K562 (cell line): Measurements from ENCODE around the gene CCNYL1. TPM values are rescaled to one million over a fixed set of nuclear protein-coding genes. Genes with fewer than 3 reads are reported as not detected.

Experiments used
- ATAC-seq: fragments of 200-7000 bp; cut with Tn5 transposase; 3 replicates; pipeline ENCODE4 v1.9.1; 2020; ENCODE audit warnings: moderate library complexity
- BruUV-seq: library from RNA; stranded (reverse); fragments of 400-500 nt; replicated peaks from 2 replicates; lab custom pipeline; 2021; lab: Mats Ljungman, UMichigan
- CTCF ChIA-PET: fragments of 300-600 bp; formaldehyde crosslinking; extraction: SDS; loops from one replicate; lab custom pipeline; 2021; ENCODE audit warnings: low intra/inter-chr PET ratio; lab: Yijun Ruan, JAX
- POLR2A ChIA-PET: fragments of 300-600, 350-650 bp; sonication (Branson Sonifier 250); formaldehyde crosslinking; extraction: SDS; loops from one replicate; lab custom pipeline; 2021; ENCODE audit warnings: antibody characterized with exemption, inconsistent platforms; lab: Yijun Ruan, JAX
- DNase-seq, 4 experiments: peaks; one replicate each; pipeline versions ENCODE4 v3.0.0 to v3.0.0-alpha.2; 2011 to 2018; ENCODE audit warnings: low spot score in 3 of 4, mixed read lengths in 3 of 4; ENCODE audit errors: extremely low read depth in 1 of 4
- FAIRE-seq: peaks from 2 replicates; lab custom pipeline; 2011; peaks lifted over from hg19 to GRCh38; lab: Jason Lieb, UNC
- H2AFZ ChIP-seq: 2 replicates; pipeline ENCODE4 v1.6.0; 2011; ENCODE audit warnings: low read depth, low read length, control low read depth, inconsistent platforms
- H3K27ac ChIP-seq: fragments of 200-600 bp; 3 replicates; pipeline ENCODE4 v1.8.0; 2011; ENCODE audit warnings: low read depth, mild to moderate bottlenecking, control low read depth, inconsistent platforms, low read length, moderate library complexity, mixed read lengths; ENCODE audit errors: extremely low read depth
- H3K27me3 ChIP-seq, 2 experiments: fragments of 300-600 bp in 1 of 2; 2 replicates in 1 of 2; 3 replicates in 1 of 2; pipeline versions ENCODE4 v1.6.0 to v1.8.0; 2011; ENCODE audit warnings: inconsistent platforms in 2 of 2, low read length in 2 of 2, mild to moderate bottlenecking in 1 of 2, mixed read lengths in 1 of 2, moderate library complexity in 1 of 2; ENCODE audit not compliant: control insufficient read depth in 2 of 2, insufficient read depth in 2 of 2
- H3K36me3 ChIP-seq: fragments of 300-600 bp; 3 replicates; pipeline ENCODE4 v1.8.0; 2011; ENCODE audit warnings: mild to moderate bottlenecking, low read length, inconsistent platforms; ENCODE audit not compliant: control insufficient read depth, insufficient read depth
- H3K4me1 ChIP-seq, 2 experiments: fragments of 200-600 bp in 1 of 2; replicated peaks in 1 of 2; 2 replicates in 1 of 2; 3 replicates in 1 of 2; pipeline versions ENCODE4 v1.5.1 to v1.8.0; 2011; ENCODE audit warnings: inconsistent platforms in 2 of 2, low read length in 2 of 2, mild to moderate bottlenecking in 1 of 2, mixed read lengths in 1 of 2, moderate library complexity in 1 of 2; ENCODE audit not compliant: control insufficient read depth in 2 of 2, insufficient read depth in 2 of 2
- H3K4me2 ChIP-seq: 2 replicates; pipeline ENCODE4 v1.6.1; 2011; ENCODE audit warnings: low read length, control low read depth, inconsistent platforms, mixed read lengths; ENCODE audit not compliant: insufficient read depth
- H3K4me3 ChIP-seq: fragments of 200-600 bp; sonication (generic), shearing (Covaris generic); 2 replicates; pipeline ENCODE4 v1.5.1; 2016; ENCODE audit warnings: control low read depth, inconsistent platforms
- H3K79me2 ChIP-seq: fragments of 200-600 bp; 3 replicates; pipeline ENCODE4 v1.8.0; 2011; ENCODE audit warnings: low read length, inconsistent platforms; ENCODE audit not compliant: control insufficient read depth, insufficient read depth
- H3K9ac ChIP-seq, 2 experiments: 2 replicates each; pipeline versions ENCODE4 v1.6.0 to v1.6.1; 2011; ENCODE audit warnings: low read depth in 2 of 2, low read length in 2 of 2, control low read depth in 1 of 2, inconsistent platforms in 1 of 2, mild to moderate bottlenecking in 1 of 2, mixed read lengths in 1 of 2; ENCODE audit not compliant: insufficient read depth in 1 of 2
- H3K9me1 ChIP-seq: one replicate; pipeline ENCODE4 v1.6.0; 2011; ENCODE audit warnings: inconsistent platforms, mild to moderate bottlenecking, low read length, moderate library complexity; ENCODE audit not compliant: control insufficient read depth, insufficient read depth
- H3K9me3 ChIP-seq: replicated peaks from 2 replicates; pipeline ENCODE4 v1.5.1; 2011; ENCODE audit warnings: low read depth, low read length, inconsistent platforms; ENCODE audit not compliant: control insufficient read depth, insufficient read depth
- H4K20me1 ChIP-seq: replicated peaks from 2 replicates; pipeline ENCODE4 v1.6.1; 2011; ENCODE audit warnings: low read length, inconsistent platforms, mixed read lengths; ENCODE audit not compliant: control insufficient read depth, insufficient read depth
- ATF1 ChIP-seq, 2 experiments: fragments of 450-650 bp in 1 of 2; IDR thresholded peaks; 2 replicates each; pipeline ENCODE4 v1.6.1; 2016; ENCODE audit warnings: missing compliant biosample characterization in 1 of 2, missing genetic modification characterization in 1 of 2
- BRD4 ChIP-seq: fragments of 200-600 bp; sonication (generic); IDR thresholded peaks from 2 replicates; pipeline ENCODE4 v1.6.1; 2017; ENCODE audit warnings: inconsistent platforms
- CBX5 ChIP-seq: IDR thresholded peaks from 2 replicates; pipeline ENCODE4 v1.6.1; 2014; ENCODE audit warnings: low read depth, borderline replicate concordance
- COPS2 ChIP-seq: fragments of 450-650 bp; conservative IDR thresholded peaks from 2 replicates; pipeline ENCODE4 v1.6.1; 2016; ENCODE audit warnings: mild to moderate bottlenecking, moderate library complexity
- FOXA1 ChIP-seq: fragments of 450-650 bp; IDR thresholded peaks from 2 replicates; pipeline ENCODE4 v1.6.1; 2016; ENCODE audit warnings: mild to moderate bottlenecking, borderline replicate concordance
- GABPA ChIP-seq: fragments of 200-800 bp; sonication (Bioruptor generic); conservative IDR thresholded peaks from 2 replicates; pipeline ENCODE4 v1.6.1; 2016; ENCODE audit warnings: low read depth, missing genetic modification characterization, missing compliant biosample characterization
- HDAC6 ChIP-seq: IDR thresholded peaks from 2 replicates; pipeline ENCODE4 v1.6.1; 2012; ENCODE audit warnings: low read depth, mild to moderate bottlenecking, control low read depth, inconsistent platforms, low read length, moderate library complexity
- IRF9 ChIP-seq: fragments of 450-650 bp; IDR thresholded peaks from 2 replicates; pipeline ENCODE4 v1.6.1; 2016; ENCODE audit warnings: missing biosample characterization, missing genetic modification characterization
- KHSRP ChIP-seq: fragments of 450-650 bp; IDR thresholded peaks from 2 replicates; pipeline ENCODE4 v1.6.1; 2017
- KLF6 ChIP-seq: fragments of 250-450 bp; sonication (Bioruptor Pico); IDR thresholded peaks from 2 replicates; pipeline ENCODE4 v1.4.0; 2020; ENCODE audit warnings: mild to moderate bottlenecking, moderate library complexity, borderline replicate concordance
- MLLT1 ChIP-seq, 2 experiments: fragments of 450-650 bp; IDR thresholded peaks; 2 replicates each; pipeline ENCODE4 v1.6.1; 2016
- NRF1 ChIP-seq, 2 experiments: fragments of 450-650 bp; IDR thresholded peaks in 1 of 2; conservative IDR thresholded peaks in 1 of 2; 2 replicates each; pipeline ENCODE4 v1.6.1; 2014; ENCODE audit warnings: mild to moderate bottlenecking in 2 of 2
- PTTG1 ChIP-seq: fragments of 450-650 bp; IDR thresholded peaks from 2 replicates; pipeline ENCODE4 v1.6.1; 2016; ENCODE audit warnings: low read depth, mild to moderate bottlenecking, missing genetic modification characterization, missing compliant biosample characterization
- RBM39 ChIP-seq: fragments of 200-400 bp; formaldehyde crosslinking; optimal IDR thresholded peaks from 2 replicates; pipeline ENCODE3; 2018; ENCODE audit warnings: low read depth, low read length
- SMARCA4 ChIP-seq: fragments of 450-650 bp; IDR thresholded peaks from 2 replicates; pipeline ENCODE4 v1.6.1; 2016
- SMARCA5 ChIP-seq: fragments of 450-650 bp; IDR thresholded peaks from 2 replicates; pipeline ENCODE4 v1.6.1; 2016
- TBP ChIP-seq: optimal IDR thresholded peaks from 2 replicates; pipeline ENCODE3; 2011; ENCODE audit warnings: low read depth, low read length, improper control_type of control experiment
- ZNF165 ChIP-seq: fragments of 250-450 bp; sonication (Bioruptor Pico); IDR thresholded peaks from 2 replicates; pipeline ENCODE4 v1.4.0; 2020; ENCODE audit warnings: borderline replicate concordance
- ZNF583 ChIP-seq: fragments of 250-450 bp; sonication (Bioruptor Pico); IDR thresholded peaks from 2 replicates; pipeline ENCODE4 v1.4.0; 2020
- WGBS: fragments of 100-300 bp; shearing (Covaris generic); methylation state at CpG from one replicate; pipeline ENCODE4 v1.1.6; 2016; ENCODE audit warnings: low coverage, mixed read lengths; ENCODE audit not compliant: insufficient coverage; ENCODE audit errors: missing lambda C conversion rate; 5-methylcytosine and 5-hydroxymethylcytosine counted together
- in situ Hi-C: fragments of 300-500 bp; cut with MboI; formaldehyde crosslinking; loops from 4 replicates; pipeline ENCODE4 v1.15.0; 2018; ENCODE audit warnings: inconsistent platforms, mixed read lengths
- intact Hi-C: fragments of 100-400 bp; cut with micrococcal nuclease; formaldehyde crosslinking; loops from 2 replicates; pipeline ENCODE4 v1.14.2; 2022
- polyA plus RNA-seq, 8 experiments: library from polyadenylated mRNA; depleted of rRNA in 4 of 8; stranded (reverse) in 5 of 8; unstranded in 3 of 8; fragments of >200 nt; fragmentation: Nextera tagmentation in 2 of 8; fragmentation: Illumina TruSeq in 1 of 8; extraction: Ambion mirVana in 2 of 8; extraction: Trizol in 1 of 8; gene quantifications; 2 replicates each; pipeline versions ENCODE4 v1.2.1 to v1.2.3, GENCODE V29; 2011 to 2014; ENCODE audit warnings: inconsistent platforms in 1 of 8, missing spikeins in 1 of 8
- total RNA-seq, 7 experiments: library from RNA; depleted of rRNA in 6 of 7; stranded (reverse); fragments of >200 nt in 6 of 7; fragmentation: Illumina TruSeq in 2 of 7; extraction: Trizol in 2 of 7; gene quantifications; 2 replicates each; pipeline versions ENCODE4 v1.2.1 to v1.2.3, GENCODE V29; 2011 to 2021; ENCODE audit warnings: low replicate concordance in 1 of 7

Gene CCNYL1
- total and polyA plus RNA-seq, 9 of the 15 experiments (the other 6 are each of a cell fraction or from before 2014, with no cell fraction given) = 1.9 to 7.5 (median 4.7) TPM

- H3K27me3 ChIP-seq = no peaks in the 10 kb centered on the region
- H3K4me1 ChIP-seq = peaks cover 22 to 29% of the 10 kb centered on the region in 2 experiments; a peak in 4 of 5 replicates
- H3K9me1 ChIP-seq = no peaks in the 10 kb centered on the region
- peaks cover 68% of the 10 kb centered on the region for H3K36me3 ChIP-seq
- ATAC-seq (no peak), FAIRE-seq (no peak), DNase-seq (no peak)
- peaks cover 68% of the 10 kb centered on the region for H3K79me2 ChIP-seq
- no peak overlapping the region for H3K4me2 ChIP-seq
- CTCF ChIA-PET = no interaction called here
- no peak overlapping the region for H2AFZ ChIP-seq
- H3K9me3 ChIP-seq = 0 out of 2 replicates have a peak, but pooled peaks cover 2% of the 10 kb centered on the region
- no peak overlapping the region for H3K4me3 ChIP-seq
- WGBS = 100% methylated on average over 1 of the region's 1 CpG
- intact Hi-C loops = no loop called here
- no peak overlapping the region for H3K9ac ChIP-seq
- no peak overlapping the region for H3K27ac ChIP-seq
- in situ Hi-C loops = no loop called here
- no TSS peak for BruUV-seq
- TF ChIP-seq SMARCA4 (no peak), TBP (no peak), NRF1 (conservative IDR thresholded peaks at IDR 0.05 in 1 of 2, IDR thresholded peaks at IDR 0.05 in 1 of 2) (no peak), ATF1 (CRISPR knock-in tag; IDR thresholded peaks at IDR 0.05) (no peak), ATF1 (tag; IDR thresholded peaks at IDR 0.05) (no peak), RBM39 (no peak), CBX5 (no peak), COPS2 (no peak), KHSRP (no peak), FOXA1 (no peak), IRF9 (no peak), GABPA (no peak), MLLT1 (IDR thresholded peaks at IDR 0.05) (no peak), ZNF583 (CRISPR knock-in tag) (no peak), SMARCA5 (no peak), HDAC6 (no peak), ZNF165 (CRISPR knock-in tag) (no peak), PTTG1 (no peak), KLF6 (no peak), BRD4 (no peak)
- POLR2A ChIA-PET = interaction anchor here (0.6 to 1.6 kb wide), 4 partner anchors 9 to 246 kb away, joined by 3 to 9 read pairs (median 4); partner anchors contain the start of gene METTL21A
- H4K20me1 ChIP-seq = peaks cover 3% of the 10 kb centered on the region; the same call in 1 of the 2 replicates
These were observed 52.7 kb downstream of the CCNYL1 start for GRCh38 chr2:207764096-207764630.
